ENCODE results near the gene SLC5A9. TPM values are rescaled to one million over a fixed set of nuclear protein-coding genes. Genes with fewer than 3 reads are reported as not detected.
"Not testable (repeated sequence)": the region's sequence is repeated elsewhere in the genome, so short reads cannot be mapped to it uniquely, and the experiment has no call there.

Gene SLC5A9
- total and polyA plus RNA-seq, 2 of the 4 experiments (the other 2 are of a cell fraction) = not detected

GRCh38 chr1:48266576-48266975, 44.1 kb downstream of the SLC5A9 start:
- no CpG with 5 or more reads among the region's 2 CpGs for WGBS, 2 experiments (ENCODE audit: extremely low coverage in 2 of 2, insufficient read length in 1 of 2)
- H2BK5ac ChIP-seq (ENCODE audit: low read depth, low read length, poor library complexity, severe bottlenecking) = no peak overlapping the region
- no peaks in the 10 kb centered on the region for H3K79me1 ChIP-seq (ENCODE audit: low read depth in 1 of 2, low read length in 2 of 2)
- H3K56ac ChIP-seq (ENCODE audit: extremely low read depth, insufficient read depth, low read length) = no peak overlapping the region
- H3K4me2 ChIP-seq (ENCODE audit: low read depth, low read length) = no peak overlapping the region
- H3K27ac ChIP-seq (ENCODE audit: insufficient read depth, low read length) = no peak overlapping the region
- no peak overlapping the region for H2BK20ac ChIP-seq (ENCODE audit: low read depth, low read length)
- H4K8ac ChIP-seq (ENCODE audit: low read depth in 2 of 2, low read length in 2 of 2) = no peak overlapping the region
- no peak overlapping the region for H3K9ac ChIP-seq (ENCODE audit: low read depth, low read length)
- no peaks in the 10 kb centered on the region for H3K4me1 ChIP-seq (ENCODE audit: control insufficient read depth, insufficient read depth, low read length)
- H3K9me1 ChIP-seq (ENCODE audit: insufficient read depth, low read length) = no peaks in the 10 kb centered on the region
- in situ Hi-C loops (cut with MboI; ENCODE audit: low sequenced_read_pairs) = no loop called here
- POLR2A ChIA-PET (ENCODE audit: unreplicated experiment) = no interaction called here
- no peak overlapping the region for H3K4me3 ChIP-seq (ENCODE audit: insufficient read depth, low read depth, low read length)
- H3K14ac ChIP-seq (replicated peaks; ENCODE audit: low read depth, low read length) = no peak overlapping the region
- CTCF ChIA-PET = interaction anchor here (0.6 kb wide), 1 partner anchor 9 kb away, joined by 9 read pairs; no protein-coding TSS in a partner anchor
- H2AFZ ChIP-seq (replicated peaks; ENCODE audit: low read length, poor library complexity) = no peak overlapping the region
- H2BK15ac ChIP-seq (ENCODE audit: low read depth, low read length) = no peak overlapping the region
- H2AK9ac ChIP-seq (replicated peaks; ENCODE audit: low read depth, low read length, poor library complexity) = no peak overlapping the region
- H3K18ac ChIP-seq (ENCODE audit: low read depth, low read length) = no peak overlapping the region
- TF ChIP-seq MAZ (IDR thresholded peaks at IDR 0.05; ENCODE audit: borderline replicate concordance, low read depth, low read length) (no peak), USF2 (IDR thresholded peaks at IDR 0.05; ENCODE audit: low read depth, low read length) (no peak), CTCF (conservative IDR thresholded peaks at IDR 0.05; ENCODE audit: low read depth, low read length) (no peak)
- H3K27me3 ChIP-seq (ENCODE audit: control insufficient read depth, insufficient read depth, low read length) = no peaks in the 10 kb centered on the region
- DNase-seq (no peak), ATAC-seq (ENCODE audit: low read depth) (no peak)
- no peak overlapping the region for H2BK120ac ChIP-seq (ENCODE audit: low read depth, low read length)
- no TSS peak for BruUV-seq (replicated peaks)
- no peak overlapping the region for H4K91ac ChIP-seq (ENCODE audit: insufficient read depth, low read depth, low read length)
- dilution Hi-C loops (cut with HindIII; ENCODE audit: low sequenced_read_pairs, unreplicated experiment) = no loop called here
- H3K4ac ChIP-seq (ENCODE audit: low read depth, low read length) = no peak overlapping the region
- no peaks in the 10 kb centered on the region for H3K9me3 ChIP-seq (ENCODE audit: control insufficient read depth, insufficient read depth, low read length)
- H2AK5ac ChIP-seq (ENCODE audit: low read depth, low read length) = no peak overlapping the region
- H4K5ac ChIP-seq (ENCODE audit: low read depth, low read length) = no peak overlapping the region
- H4K20me1 ChIP-seq (ENCODE audit: insufficient read depth, low read length) = no peaks in the 10 kb centered on the region
- no peaks in the 10 kb centered on the region for H3K36me3 ChIP-seq (ENCODE audit: control insufficient read depth, insufficient read depth, low read length)
- no peak overlapping the region for H3K23ac ChIP-seq (ENCODE audit: low read depth, low read length)
- intact Hi-C loops (cut with micrococcal nuclease) = no loop called here

- intact Hi-C loops (cut with micrococcal nuclease); H3K4ac ChIP-seq (ENCODE audit: low read depth, low read length); H4K91ac ChIP-seq (ENCODE audit: insufficient read depth, low read depth, low read length); H3K18ac ChIP-seq (ENCODE audit: low read depth, low read length); H3K9me3 ChIP-seq (ENCODE audit: control insufficient read depth, insufficient read depth, low read length); H2AFZ ChIP-seq (replicated peaks; ENCODE audit: low read length, poor library complexity); DNase-seq; H3K27ac ChIP-seq (ENCODE audit: insufficient read depth, low read length); H2BK5ac ChIP-seq (ENCODE audit: low read depth, low read length, poor library complexity, severe bottlenecking); H3K23ac ChIP-seq (ENCODE audit: low read depth, low read length); H3K79me1 ChIP-seq (ENCODE audit: low read depth in 1 of 2, low read length in 2 of 2); H3K9me1 ChIP-seq (ENCODE audit: insufficient read depth, low read length); H2BK120ac ChIP-seq (ENCODE audit: low read depth, low read length); H4K8ac ChIP-seq (ENCODE audit: low read depth in 2 of 2, low read length in 2 of 2); H3K4me2 ChIP-seq (ENCODE audit: low read depth, low read length); BruUV-seq (replicated peaks); H4K20me1 ChIP-seq (ENCODE audit: insufficient read depth, low read length); POLR2A ChIA-PET (ENCODE audit: unreplicated experiment); H2AK9ac ChIP-seq (replicated peaks; ENCODE audit: low read depth, low read length, poor library complexity); H3K27me3 ChIP-seq (ENCODE audit: control insufficient read depth, insufficient read depth, low read length); H3K14ac ChIP-seq (replicated peaks; ENCODE audit: low read depth, low read length); dilution Hi-C loops (cut with HindIII; ENCODE audit: low sequenced_read_pairs, unreplicated experiment); H3K36me3 ChIP-seq (ENCODE audit: control insufficient read depth, insufficient read depth, low read length); H3K4me3 ChIP-seq (ENCODE audit: insufficient read depth, low read depth, low read length); H2BK15ac ChIP-seq (ENCODE audit: low read depth, low read length); ATAC-seq (ENCODE audit: low read depth); H4K5ac ChIP-seq (ENCODE audit: low read depth, low read length); H3K9ac ChIP-seq (ENCODE audit: low read depth, low read length); H3K4me1 ChIP-seq (ENCODE audit: control insufficient read depth, insufficient read depth, low read length); H2BK20ac ChIP-seq (ENCODE audit: low read depth, low read length); H3K56ac ChIP-seq (ENCODE audit: extremely low read depth, insufficient read depth, low read length); H2AK5ac ChIP-seq (ENCODE audit: low read depth, low read length); in situ Hi-C loops (cut with MboI; ENCODE audit: low sequenced_read_pairs): not testable (repeated sequence)
- CTCF ChIA-PET = interaction anchor here (0.6 kb wide), 1 partner anchor 37 kb away, joined by 4 read pairs; no protein-coding TSS in a partner anchor
- WGBS, 2 experiments (ENCODE audit: extremely low coverage in 2 of 2, insufficient read length in 1 of 2) = 71% methylated on average over 1 of the region's 10 CpGs; no CpG with 5 or more reads in 1 of the 2 experiments
Measured at GRCh38 chr1:48277437-48277836, 54.9 kb downstream of the SLC5A9 start.
